ENCODE measurements around the gene WNT7B.

DNA sequence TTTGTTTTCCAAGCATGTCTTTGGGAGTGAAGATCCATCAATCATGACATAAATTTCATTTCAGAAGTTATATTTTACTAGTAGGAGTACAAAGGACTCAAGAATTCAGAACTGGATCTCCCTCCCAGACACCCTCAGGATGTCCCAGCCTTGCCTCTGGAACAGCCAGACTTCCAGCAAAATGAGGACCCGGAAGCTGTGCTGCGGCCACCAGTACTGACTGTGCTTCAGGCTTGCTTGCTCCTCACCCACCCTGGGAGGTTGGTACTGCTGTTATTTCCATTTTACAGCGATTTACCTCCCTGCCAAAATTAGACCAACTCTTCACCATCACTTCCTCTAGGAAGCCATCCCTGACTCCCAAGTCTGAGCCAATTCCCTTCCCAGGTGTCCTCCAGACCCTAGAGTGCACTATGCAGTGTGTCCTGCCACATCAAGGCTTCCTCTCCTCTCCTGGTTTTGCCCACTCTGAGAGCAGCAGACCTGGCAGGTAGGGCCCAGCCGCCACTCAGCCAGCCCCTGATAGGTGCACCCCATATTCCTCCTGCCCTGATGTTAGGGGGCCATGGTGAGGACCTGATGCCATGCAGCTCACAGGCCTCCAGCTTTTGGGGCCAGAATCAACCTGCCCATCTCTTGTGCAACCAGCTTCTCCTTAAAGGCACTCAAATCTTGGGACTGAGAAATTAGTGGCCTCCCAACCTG is 47.3 kb upstream of the WNT7B start:
- TF ChIP-seq, protein P1, sequence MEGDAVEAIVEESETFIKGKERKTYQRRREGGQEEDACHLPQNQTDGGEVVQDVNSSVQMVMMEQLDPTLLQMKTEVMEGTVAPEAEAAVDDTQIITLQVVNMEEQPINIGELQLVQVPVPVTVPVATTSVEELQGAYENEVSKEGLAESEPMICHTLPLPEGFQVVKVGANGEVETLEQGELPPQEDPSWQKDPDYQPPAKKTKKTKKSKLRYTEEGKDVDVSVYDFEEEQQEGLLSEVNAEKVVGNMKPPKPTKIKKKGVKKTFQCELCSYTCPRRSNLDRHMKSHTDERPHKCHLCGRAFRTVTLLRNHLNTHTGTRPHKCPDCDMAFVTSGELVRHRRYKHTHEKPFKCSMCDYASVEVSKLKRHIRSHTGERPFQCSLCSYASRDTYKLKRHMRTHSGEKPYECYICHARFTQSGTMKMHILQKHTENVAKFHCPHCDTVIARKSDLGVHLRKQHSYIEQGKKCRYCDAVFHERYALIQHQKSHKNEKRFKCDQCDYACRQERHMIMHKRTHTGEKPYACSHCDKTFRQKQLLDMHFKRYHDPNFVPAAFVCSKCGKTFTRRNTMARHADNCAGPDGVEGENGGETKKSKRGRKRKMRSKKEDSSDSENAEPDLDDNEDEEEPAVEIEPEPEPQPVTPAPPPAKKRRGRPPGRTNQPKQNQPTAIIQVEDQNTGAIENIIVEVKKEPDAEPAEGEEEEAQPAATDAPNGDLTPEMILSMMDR (IDR thresholded peaks at IDR 0.05) = no peak
- TF ChIP-seq POLR2A (IDR thresholded peaks at IDR 0.05) = no peak

All from transverse colon (tissue), 3 donors.